ENCODE results near the gene WIPF2. TPM values are rescaled to one million over a fixed set of nuclear protein-coding genes. Genes with fewer than 3 reads are reported as not detected.

WIPF2 gene
- total RNA-seq, 1 donor from 2014 or later: 38.3 TPM

Small RNAs within 50 kb of the gene (microRNA-seq; reads per million reads assigned to microRNA genes)
- gene MIR6867 (ENCODE audit: borderline microRNAs expressed): not detected

Other genes with a start within 250 kb of the WIPF2 start
- 73.6 TPM for gene PSMD3, start 238.5 kb upstream of the WIPF2 start, total RNA-seq
- gene CSF3, start 203.9 kb upstream of the WIPF2 start, total RNA-seq: 1.2 TPM
- 81.3 TPM for gene MED24, start 164.9 kb upstream of the WIPF2 start, total RNA-seq
- 55.6 TPM for gene THRA, start 156.3 kb upstream of the WIPF2 start, total RNA-seq
- gene NR1D1, start 118.7 kb upstream of the WIPF2 start, total RNA-seq: 24.9 TPM
- 84.4 TPM for gene MSL1, start 97.3 kb upstream of the WIPF2 start, total RNA-seq
- 106 TPM for gene CASC3, start 78.8 kb upstream of the WIPF2 start, total RNA-seq
- 10.2 TPM for gene RAPGEFL1, start 41.8 kb upstream of the WIPF2 start, total RNA-seq
- 1.4 TPM for gene CDC6, start 68.6 kb downstream of the WIPF2 start, total RNA-seq
- 69.7 TPM for gene RARA, start 89.9 kb downstream of the WIPF2 start, total RNA-seq
- 2.8 TPM for gene GJD3, start 145.4 kb downstream of the WIPF2 start, total RNA-seq
- 3.3 TPM for gene TOP2A, start 198.6 kb downstream of the WIPF2 start, total RNA-seq
- gene IGFBP4, start 224.1 kb downstream of the WIPF2 start, total RNA-seq: 381 TPM